HG02884 (cell line): ENCODE data around the gene WNT2B.

Source experiments
- ATAC-seq: cut with Tn5 transposase; IDR thresholded peaks from one replicate; pipeline ENCODE4 v1.9.1; 2021; ENCODE audit warnings: mild to moderate bottlenecking, moderate library complexity; ENCODE audit not compliant: unreplicated experiment

Gene WNT2B

GRCh38 chr1:112527266-112528010, 18.7 kb downstream of the WNT2B start:
- ATAC-seq, result no peak

DNA sequence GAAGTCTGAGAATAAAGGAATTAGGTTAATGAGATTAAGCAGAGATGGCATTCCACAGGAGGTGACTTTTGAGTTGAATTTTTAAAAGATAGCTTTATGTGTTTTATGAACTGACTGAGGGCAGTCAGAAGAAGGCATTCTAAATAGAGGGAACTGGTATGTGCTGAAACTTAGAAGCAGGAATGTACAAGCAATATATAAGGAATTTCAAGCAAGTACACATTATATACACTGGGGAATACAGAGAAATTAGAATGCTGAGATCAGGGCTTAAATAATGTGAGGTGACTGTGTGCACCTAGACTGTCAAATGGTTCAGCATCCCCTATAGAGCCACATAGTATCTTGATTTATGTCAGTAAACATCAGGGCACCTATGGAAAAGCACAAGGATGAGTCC, 19.3 kb downstream of the WNT2B start:
- ATAC-seq, result no peak

GRCh38 chr1:112529301-112529700, 20.5 kb downstream of the WNT2B start:
- no peak for ATAC-seq

GRCh38 chr1:112530832-112531231, 22.1 kb downstream of the WNT2B start:
- ATAC-seq, result no peak

DNA sequence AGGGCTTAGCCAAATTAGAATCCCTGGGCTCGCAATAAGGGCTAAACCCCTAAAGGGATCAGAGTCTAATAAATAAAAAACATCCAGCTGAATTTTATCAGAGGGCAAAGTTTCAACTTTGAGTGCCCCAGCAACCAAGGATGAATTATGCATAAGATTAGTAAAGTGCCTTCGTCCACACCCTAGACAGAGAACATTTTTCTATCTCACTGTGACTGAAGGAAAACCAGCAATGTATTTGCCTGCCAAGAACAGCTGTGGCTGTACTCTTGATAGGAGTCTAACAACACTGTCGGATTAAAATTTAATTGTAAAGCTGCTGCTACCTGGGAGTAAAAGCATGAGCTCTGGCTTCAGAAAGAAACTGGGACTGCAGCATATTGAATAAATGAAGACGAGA, 23.3 kb downstream of the WNT2B start:
- ATAC-seq, result no peak

GRCh38 chr1:112533029-112533428, 24.3 kb downstream of the WNT2B start:
- no peak for ATAC-seq

GRCh38 chr1:112536561-112536960, 27.8 kb downstream of the WNT2B start:
- ATAC-seq, result no peak

- ATAC-seq, result no peak
These were observed 28.7 kb downstream of the WNT2B start for GRCh38 chr1:112537456-112537855.

DNA sequence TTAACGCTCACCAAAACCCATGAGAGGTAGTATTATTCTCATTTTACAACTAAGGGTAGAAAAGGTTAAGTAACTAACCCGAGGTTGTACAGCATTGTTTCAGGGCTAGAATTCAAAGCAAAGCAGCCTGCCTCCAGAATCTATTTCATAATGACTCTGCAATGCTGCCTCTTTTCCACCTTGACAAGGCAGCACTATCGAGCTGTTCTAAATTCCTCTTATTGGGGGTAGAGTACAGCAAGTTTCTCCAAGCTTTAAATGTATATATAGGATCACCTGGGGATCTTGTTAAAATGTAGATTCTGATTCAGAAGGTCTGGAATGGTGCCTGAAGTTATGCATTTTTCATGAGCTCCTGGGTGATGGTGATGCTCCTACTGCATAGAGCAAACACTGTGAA, 30.1 kb downstream of the WNT2B start:
- ATAC-seq, result no peak

DNA sequence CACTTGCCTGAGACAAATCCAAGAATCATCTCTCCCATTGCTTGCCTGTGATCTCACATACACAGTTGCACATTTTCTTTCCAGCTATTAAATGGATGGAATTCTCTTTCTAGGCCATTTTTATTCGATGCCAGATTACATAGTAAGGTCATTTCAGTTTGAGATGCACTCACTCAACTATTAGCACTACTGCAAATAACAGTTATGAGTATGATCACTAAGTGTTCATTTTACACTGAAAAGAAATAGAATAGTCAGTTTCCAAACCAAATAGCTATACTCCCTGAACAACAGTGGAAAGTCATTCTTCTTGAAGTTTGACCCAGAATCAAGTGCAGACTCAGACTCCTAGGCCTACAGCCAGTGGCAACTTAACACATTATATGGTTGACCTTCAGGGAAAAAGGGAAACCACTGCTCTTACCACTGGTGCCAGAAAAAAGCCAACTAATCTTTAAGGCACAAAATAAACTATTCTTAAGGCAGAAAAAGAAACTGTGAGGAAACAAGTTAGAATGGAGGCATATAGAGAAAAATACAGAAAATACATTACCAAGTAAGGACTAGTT, 31.5 kb downstream of the WNT2B start:
- ATAC-seq, result no peak

DNA sequence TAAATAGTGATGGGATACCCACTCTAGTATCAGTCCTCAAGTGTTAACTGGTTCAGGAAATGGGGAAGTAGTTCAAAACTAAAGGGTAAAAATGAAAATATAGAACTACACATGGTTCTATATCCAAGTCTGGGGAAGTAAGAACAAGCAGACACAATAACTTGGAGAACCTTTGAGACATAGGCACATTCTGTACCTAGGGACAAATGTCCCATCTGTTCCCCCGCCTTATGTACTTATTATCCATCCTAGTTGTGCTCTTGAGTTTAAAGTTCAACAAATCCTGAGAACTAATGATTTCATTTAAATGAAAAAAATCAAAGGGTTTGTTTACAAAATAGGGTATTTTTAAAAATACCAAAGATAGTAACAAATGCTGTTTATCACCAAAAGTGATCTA, 32.5 kb downstream of the WNT2B start:
- ATAC-seq, result no peak

DNA sequence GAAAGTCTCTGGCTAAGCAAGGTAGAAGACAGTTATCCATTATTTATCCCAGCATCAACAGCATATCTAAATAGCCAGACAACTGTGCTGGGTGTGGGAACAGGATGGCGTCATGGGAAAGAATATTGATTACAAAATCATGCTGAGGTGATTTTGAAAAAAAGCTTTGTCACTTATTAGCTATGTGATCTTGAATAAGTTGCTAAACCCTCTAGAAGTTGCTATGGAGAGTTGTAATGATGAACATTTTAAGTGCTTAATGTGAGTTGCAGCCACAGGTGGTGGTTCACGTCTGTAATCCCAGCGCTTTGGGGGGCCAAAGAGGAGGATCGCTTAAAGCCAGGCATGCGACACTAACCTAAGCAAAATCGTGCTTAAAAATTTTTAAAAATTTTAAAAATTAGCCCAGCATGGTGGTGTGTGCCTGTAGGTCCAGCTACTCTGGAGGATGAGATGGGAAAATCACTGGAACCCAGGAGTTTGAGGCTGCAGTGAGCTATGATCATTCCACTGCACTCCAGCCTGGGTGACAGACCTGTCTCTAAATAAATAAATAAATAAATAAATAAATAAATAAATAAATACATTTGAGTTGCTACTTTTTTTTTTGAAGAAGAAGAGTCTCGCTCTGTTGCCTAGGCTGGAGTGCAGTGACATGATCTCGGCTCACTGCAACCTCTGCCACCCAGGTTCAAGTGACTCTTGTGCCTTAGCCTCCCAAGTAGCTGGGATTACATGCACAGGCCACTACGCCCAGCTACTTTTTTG, 33.6 kb downstream of the WNT2B start:
- ATAC-seq, result no peak

DNA sequence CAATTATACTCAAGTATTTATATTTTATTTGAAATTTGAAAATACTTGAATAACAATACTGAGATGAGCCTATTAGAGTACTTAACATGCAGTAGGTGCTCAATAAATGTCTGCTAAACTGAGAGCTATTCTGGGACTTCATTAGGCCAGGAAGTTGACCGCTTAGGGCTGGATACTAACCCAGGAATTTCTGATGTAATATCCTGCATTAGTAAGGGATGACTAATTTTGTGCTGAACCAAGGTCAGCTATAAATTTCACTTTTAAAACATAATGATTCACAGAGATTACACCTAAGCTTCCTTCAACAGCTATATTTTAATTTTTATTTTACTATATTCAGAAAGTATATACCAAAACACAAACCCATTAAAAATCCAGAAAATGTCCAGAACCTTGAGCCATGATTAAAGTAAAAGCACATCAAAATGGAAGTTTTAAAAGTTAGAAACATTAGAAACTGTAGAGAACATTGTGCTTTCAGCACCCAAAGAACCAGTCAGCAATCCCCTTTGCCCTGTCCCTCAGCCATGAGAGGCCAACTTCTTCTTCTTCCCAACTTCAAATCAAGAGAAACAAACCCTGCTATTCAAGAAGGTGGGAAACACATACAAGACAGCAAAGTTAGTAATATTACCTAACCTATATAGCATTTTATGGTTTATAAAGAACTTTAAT, 35.4 kb downstream of the WNT2B start:
- ATAC-seq, result no peak

DNA sequence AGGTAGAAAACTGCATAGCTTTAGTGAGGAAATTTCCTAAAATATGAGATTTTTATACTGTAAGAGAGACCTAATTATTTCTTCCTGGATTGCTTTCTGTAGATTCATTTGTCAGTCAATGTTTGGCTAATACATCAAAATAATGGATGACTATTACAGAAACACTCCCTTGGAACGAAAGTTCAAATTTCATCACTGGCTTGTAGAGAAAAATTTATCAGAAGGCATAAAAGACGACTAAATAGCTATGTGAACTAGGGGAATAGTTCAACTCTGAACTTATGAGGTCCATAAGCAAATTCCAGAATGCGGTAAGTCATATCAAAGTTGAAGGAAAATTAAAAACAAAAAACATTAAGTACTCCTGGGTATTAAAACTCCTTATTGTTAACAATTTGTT, 36.0 kb downstream of the WNT2B start:
- no peak for ATAC-seq

DNA sequence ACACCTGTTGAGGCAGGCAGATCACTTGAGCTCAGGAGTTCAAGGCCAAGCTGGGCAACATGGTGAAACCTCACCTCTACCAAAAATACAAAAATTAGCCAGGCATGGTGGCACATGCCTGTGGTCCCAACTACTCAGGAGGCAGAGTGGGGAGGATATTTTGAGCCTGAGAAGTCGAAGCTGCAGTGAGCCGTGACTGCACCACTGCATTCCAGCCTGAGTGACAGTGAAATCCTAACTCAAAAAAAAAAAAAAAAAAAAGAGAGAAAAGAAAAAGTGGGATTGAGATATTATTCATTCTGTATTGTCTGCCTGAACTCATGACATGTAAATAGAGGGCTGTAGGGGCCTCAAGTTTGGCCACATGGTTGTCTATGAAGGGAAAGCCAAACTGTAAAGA, 37.3 kb downstream of the WNT2B start:
- no peak for ATAC-seq

- ATAC-seq, result no peak
These were observed 39.8 kb downstream of the WNT2B start for GRCh38 chr1:112548547-112548946.

- ATAC-seq, result no peak
These were observed 40.8 kb downstream of the WNT2B start for GRCh38 chr1:112549590-112549989.

- no peak for ATAC-seq
These were observed 45.6 kb downstream of the WNT2B start for GRCh38 chr1:112554411-112554810.

- no peak for ATAC-seq
These were observed 48.6 kb downstream of the WNT2B start for GRCh38 chr1:112557385-112557784.

- ATAC-seq, result no peak
These were observed 49.9 kb downstream of the WNT2B start for GRCh38 chr1:112558634-112559033.

DNA sequence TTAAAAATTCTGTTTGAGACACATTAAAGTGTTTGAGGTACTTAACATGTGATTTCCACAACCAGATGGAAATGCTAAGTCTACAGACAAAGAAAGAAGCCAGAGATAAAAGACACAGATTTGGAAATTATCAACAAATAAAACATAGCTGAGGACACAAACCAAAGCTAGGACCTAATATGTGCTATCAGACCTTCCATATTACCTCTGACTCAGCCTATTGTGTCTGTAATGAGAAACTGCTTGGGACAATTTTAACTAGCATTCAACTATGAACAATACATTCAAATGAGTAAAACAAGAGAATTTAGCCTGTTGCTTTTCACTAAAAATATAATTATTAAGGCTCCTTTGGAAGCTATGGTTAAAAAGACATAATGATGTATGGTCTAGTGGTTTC, 54.6 kb downstream of the WNT2B start:
- no peak for ATAC-seq

- ATAC-seq, result no peak
These were observed 55.3 kb downstream of the WNT2B start for GRCh38 chr1:112564081-112564480.
